ENCODE data around the gene PHF3. TPM values are rescaled to one million over a fixed set of nuclear protein-coding genes. Genes with fewer than 3 reads are reported as not detected.

The PHF3 gene
- polyA plus RNA-seq, 1 donor = 32.5 TPM

GRCh38 chr6:63764318-63764916 is 128.8 kb downstream of the PHF3 start:
- DNase-seq (ENCODE audit: low read depth) = peak; percentile 24

Other genes starting within 250 kb of the PHF3 start
- gene PTP4A1, start 63.3 kb upstream of the PHF3 start, polyA plus RNA-seq (ENCODE audit: insufficient read length) = 23.6 TPM

Data from forelimb muscle (tissue), 1 donor.